Liver (tissue), 9 donors: ENCODE data around the gene LCE3C. TPM values are rescaled to one million over a fixed set of nuclear protein-coding genes. Genes with fewer than 3 reads are reported as not detected.

Experiments used
- DNase-seq: peaks from one replicate; pipeline ENCODE4 v3.0.0-alpha.2; 2017; ENCODE audit warnings: low spot score
- H3K27ac ChIP-seq, 2 donors: one replicate each; pipeline ENCODE4 v1.7.0; 2013; ENCODE audit warnings: inconsistent platforms in 2 of 2, low read length in 2 of 2, control low read depth in 1 of 2, low read depth in 1 of 2, mild to moderate bottlenecking in 1 of 2
- H3K27me3 ChIP-seq, 4 donors: one replicate each; pipeline versions ENCODE4 v1.6.1 to v1.7.0; 2013; ENCODE audit warnings: low read length in 3 of 4, inconsistent platforms in 1 of 4, mild to moderate bottlenecking in 1 of 4, moderate library complexity in 1 of 4; ENCODE audit not compliant: control insufficient read depth in 4 of 4, insufficient read depth in 4 of 4
- H3K36me3 ChIP-seq, 4 donors: one replicate each; pipeline versions ENCODE4 v1.6.1 to v1.7.0; 2013; ENCODE audit warnings: low read length in 3 of 4, mild to moderate bottlenecking in 3 of 4, low read depth in 1 of 4, moderate library complexity in 1 of 4; ENCODE audit not compliant: control insufficient read depth in 4 of 4, insufficient read depth in 3 of 4
- H3K4me1 ChIP-seq, 4 donors: one replicate each; pipeline versions ENCODE4 v1.6.1 to v1.7.0; 2013; ENCODE audit warnings: low read length in 3 of 4, mild to moderate bottlenecking in 3 of 4, moderate library complexity in 1 of 4; ENCODE audit not compliant: control insufficient read depth in 4 of 4, insufficient read depth in 4 of 4
- H3K4me3 ChIP-seq, 3 donors: one replicate each; pipeline versions ENCODE4 v1.6.1 to v1.7.0; 2013; ENCODE audit warnings: low read length in 3 of 3, control low read depth in 1 of 3, low read depth in 1 of 3, mild to moderate bottlenecking in 1 of 3
- H3K9ac ChIP-seq, 2 donors: one replicate each; pipeline ENCODE4 v1.7.0; 2013; ENCODE audit warnings: low read length in 2 of 2, mild to moderate bottlenecking in 2 of 2, moderate library complexity in 2 of 2, control low read depth in 1 of 2, low read depth in 1 of 2
- H3K9me3 ChIP-seq, 4 donors: one replicate each; pipeline versions ENCODE4 v1.6.1 to v1.7.0; 2013; ENCODE audit warnings: low read length in 3 of 4; ENCODE audit not compliant: control insufficient read depth in 4 of 4
- CTCF ChIP-seq: fragments of 150-350 bp; IDR thresholded peaks from 2 replicates; pipeline ENCODE4 v1.5.1; 2017; ENCODE audit warnings: improper control_type of control experiment, low read depth, low read length; ENCODE audit not compliant: missing input control
- EGR1 ChIP-seq, 2 donors: IDR thresholded peaks; 2 replicates each; pipeline ENCODE4 v1.6.1; 2016 to 2018; ENCODE audit warnings: antibody characterized with exemption in 2 of 2, low read depth in 2 of 2
- FOXA1 ChIP-seq: IDR thresholded peaks from 2 replicates; pipeline ENCODE4 v1.6.1; 2016; ENCODE audit warnings: antibody characterized with exemption
- FOXA2 ChIP-seq: IDR thresholded peaks from 2 replicates; pipeline ENCODE4 v1.6.1; 2016; ENCODE audit warnings: antibody characterized with exemption
- GABPA ChIP-seq, 2 donors: IDR thresholded peaks in 1 of 2; conservative IDR thresholded peaks in 1 of 2; 2 replicates each; pipeline ENCODE4 v1.6.1; 2016; ENCODE audit warnings: antibody characterized with exemption in 2 of 2, mild to moderate bottlenecking in 1 of 2, moderate library complexity in 1 of 2
- HNF4A ChIP-seq, 2 donors: conservative IDR thresholded peaks; 2 replicates each; pipeline ENCODE4 v1.6.1; 2016; ENCODE audit warnings: antibody characterized with exemption in 2 of 2, mild to moderate bottlenecking in 2 of 2
- HNF4G ChIP-seq: IDR thresholded peaks from 2 replicates; pipeline ENCODE4 v1.6.1; 2016; ENCODE audit warnings: antibody characterized with exemption
- JUND ChIP-seq, 2 donors: IDR thresholded peaks; 2 replicates each; pipeline ENCODE4 v1.6.1; 2016; ENCODE audit warnings: antibody characterized with exemption in 2 of 2
- MAX ChIP-seq: IDR thresholded peaks from 2 replicates; pipeline ENCODE4 v1.6.1; 2016; ENCODE audit warnings: antibody characterized with exemption
- NR2F2 ChIP-seq: IDR thresholded peaks from 2 replicates; pipeline ENCODE4 v1.6.1; 2016; ENCODE audit warnings: antibody characterized with exemption
- RAD21 ChIP-seq, 2 donors: IDR thresholded peaks; 2 replicates each; pipeline ENCODE4 v1.6.1; 2016; ENCODE audit warnings: antibody characterized with exemption in 2 of 2, mild to moderate bottlenecking in 2 of 2
- REST ChIP-seq: IDR thresholded peaks from 2 replicates; pipeline ENCODE4 v1.6.1; 2016; ENCODE audit warnings: antibody characterized with exemption, mild to moderate bottlenecking
- RXRA ChIP-seq, 2 donors: IDR thresholded peaks; 2 replicates each; pipeline ENCODE4 v1.6.1; 2017 to 2018; ENCODE audit warnings: antibody characterized with exemption in 2 of 2, mild to moderate bottlenecking in 1 of 2
- SP1 ChIP-seq: IDR thresholded peaks from 2 replicates; pipeline ENCODE4 v1.6.1; 2018; ENCODE audit warnings: antibody characterized with exemption, mild to moderate bottlenecking
- TAF1 ChIP-seq: conservative IDR thresholded peaks from 2 replicates; pipeline ENCODE4 v1.6.1; 2016; ENCODE audit warnings: antibody characterized with exemption, mild to moderate bottlenecking
- WGBS: extraction: QIAGEN DNeasy Blood & Tissue Kit; methylation state at CpG from one replicate; pipeline ENCODE4 v1.1.7; 2013; 5-methylcytosine and 5-hydroxymethylcytosine counted together
- polyA plus RNA-seq, 2 donors: library from polyadenylated mRNA; stranded (reverse) in 1 of 2; unstranded in 1 of 2; fragments of 200-250 nt in 1 of 2; fragments of >200 nt in 1 of 2; fragmentation: Nextera tagmentation in 1 of 2; extraction: Ambion mirVana in 1 of 2; gene quantifications; one replicate each; pipeline versions ENCODE4 v1.2.1 to v1.2.3, GENCODE V29; 2013 to 2015
- total RNA-seq, 2 donors: library from RNA; depleted of rRNA; stranded (reverse); fragments of >200 nt; gene quantifications; one replicate each; pipeline ENCODE4 v1.2.3, GENCODE V29; 2014
- TF ChIP-seq, protein P1 (sequence below): IDR thresholded peaks from 2 replicates; pipeline ENCODE4 v1.6.1; 2016; ENCODE audit warnings: antibody characterized with exemption
- donor health status: healthy.
- donor health status: healthy.
- donor health status: healthy.
- donor health status: healthy.
- donor health status: healthy.

Gene LCE3C, protein sequence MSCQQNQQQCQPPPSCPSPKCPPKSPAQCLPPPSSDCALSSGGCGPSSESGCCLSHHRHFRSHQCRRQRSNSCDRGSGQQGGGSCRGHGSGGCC
- total RNA-seq (not detected), polyA plus RNA-seq (not detected)

GRCh38 chr1:152599934-152600333, at the start of gene LCE3C:
TSS of gene LCE3C (plus strand) at chr1:152600234. CDS start at chr1:152600732, 498 bp downstream.
- Histone ChIP-seq H3K4me1 (peaks cover 2 to 7% (median 6%) of the 10 kb centered on the region in 4 donors), H3K36me3 (no peaks in the 10 kb centered on the region), H3K9ac (no peak within 1 kb of the TSS), H3K4me3 (no peak within 1 kb of the TSS), H3K27me3 (no peaks in the 10 kb centered on the region), H3K9me3 (peaks cover 0 to 3% (median 0%) of the 10 kb centered on the region in 4 donors), H3K27ac (no peak within 1 kb of the TSS)
- 58% methylated on average over 4 of the region's 4 CpGs for WGBS
- no peak for DNase-seq
- TF ChIP-seq, protein P1, sequence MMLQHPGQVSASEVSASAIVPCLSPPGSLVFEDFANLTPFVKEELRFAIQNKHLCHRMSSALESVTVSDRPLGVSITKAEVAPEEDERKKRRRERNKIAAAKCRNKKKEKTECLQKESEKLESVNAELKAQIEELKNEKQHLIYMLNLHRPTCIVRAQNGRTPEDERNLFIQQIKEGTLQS = no peak
- TF ChIP-seq EGR1 (IDR thresholded peaks at IDR 0.05; ENCODE audit: low read depth in 2 of 2) = no peak
- no peak for TF ChIP-seq CTCF
- TF ChIP-seq JUND (IDR thresholded peaks at IDR 0.05) = no peak
- TF ChIP-seq RAD21 (IDR thresholded peaks at IDR 0.05) = no peak
- TF ChIP-seq HNF4G = no peak
- TF ChIP-seq RXRA (IDR thresholded peaks at IDR 0.05) = no peak
- TF ChIP-seq FOXA1 = no peak
- no peak for TF ChIP-seq NR2F2
- no peak for TF ChIP-seq HNF4A (conservative IDR thresholded peaks at IDR 0.05)
- no peak for TF ChIP-seq FOXA2
- TF ChIP-seq REST = no peak
- TF ChIP-seq MAX = no peak
- no peak for TF ChIP-seq SP1

GRCh38 chr1:152565115-152565514, 34.9 kb upstream of the LCE3C start:
- Histone ChIP-seq H3K9ac (no peak overlapping the region), H3K27ac (no peak overlapping the region), H3K4me3 (no peak overlapping the region), H3K27me3 (peaks cover 0 to 3% (median 0%) of the 10 kb centered on the region in 4 donors), H3K36me3 (no peaks in the 10 kb centered on the region), H3K4me1 (no peaks in the 10 kb centered on the region), H3K9me3 (peaks cover 0 to 4% (median 1%) of the 10 kb centered on the region in 4 donors)
- no peak for DNase-seq
- whole genome bisulfite sequencing = 65% methylated on average over 2 of the region's 2 CpGs
- TF ChIP-seq SP1 (no peak), GABPA (IDR thresholded peaks at IDR 0.05 in 1 of 2, conservative IDR thresholded peaks at IDR 0.05 in 1 of 2) (no peak), FOXA2 (no peak), RAD21 (IDR thresholded peaks at IDR 0.05) (no peak), CTCF (no peak), TAF1 (no peak), EGR1 (IDR thresholded peaks at IDR 0.05; ENCODE audit: low read depth in 2 of 2) (no peak), MAX (no peak), HNF4G (no peak)
- TF ChIP-seq, protein P1 = no peak
